IMR-90 (cell line): ENCODE results near the gene LDAH. TPM values are rescaled to one million over a fixed set of nuclear protein-coding genes. Genes with fewer than 3 reads are reported as not detected.

Experiments
- ATAC-seq: fragments of 200-7000 bp; cut with Tn5 transposase; 2 replicates; pipeline ENCODE4 v1.9.1; 2020; ENCODE audit warnings: low read depth, mild to moderate bottlenecking, moderate library complexity
- BruUV-seq: library from RNA; stranded (reverse); fragments of 400-500 nt; replicated peaks from 2 replicates; lab custom pipeline; 2021; lab: Mats Ljungman, UMichigan
- CTCF ChIA-PET: fragments of 300-600 bp; formaldehyde crosslinking; extraction: SDS; loops from one replicate; lab custom pipeline; 2021; ENCODE audit warnings: antibody characterized with exemption; lab: Yijun Ruan, JAX
- POLR2A ChIA-PET: fragments of 300-600 bp; sonication (Branson Sonifier 250); formaldehyde crosslinking; loops from one replicate; lab custom pipeline; 2022; ENCODE audit warnings: antibody characterized with exemption; ENCODE audit not compliant: unreplicated experiment; lab: Charles Lee
- DNase-seq: peaks from one replicate; pipeline ENCODE4 v3.0.0; 2013
- H2AFZ ChIP-seq: replicated peaks from 2 replicates; pipeline ENCODE3; 2013; ENCODE audit warnings: low read length, mild to moderate bottlenecking; ENCODE audit not compliant: poor library complexity
- H2AK5ac ChIP-seq: 2 replicates; pipeline ENCODE4 v1.6.1; 2013; ENCODE audit warnings: low read depth, low read length, inconsistent platforms
- H2AK9ac ChIP-seq: replicated peaks from 2 replicates; pipeline ENCODE3; 2013; ENCODE audit warnings: mild to moderate bottlenecking, low read depth, low read length, moderate library complexity; ENCODE audit not compliant: poor library complexity
- H2BK120ac ChIP-seq: 2 replicates; pipeline ENCODE4 v1.6.1; 2013; ENCODE audit warnings: low read depth, low read length, inconsistent platforms
- H2BK15ac ChIP-seq: 3 replicates; pipeline ENCODE4 v1.6.1; 2013; ENCODE audit warnings: low read depth, low read length, inconsistent platforms
- H2BK20ac ChIP-seq: 2 replicates; pipeline ENCODE4 v1.6.1; 2013; ENCODE audit warnings: low read depth, mild to moderate bottlenecking, inconsistent platforms, low read length, moderate library complexity
- H2BK5ac ChIP-seq: 2 replicates; pipeline ENCODE4 v1.6.1; 2013; ENCODE audit warnings: mild to moderate bottlenecking, low read depth, low read length, inconsistent platforms; ENCODE audit not compliant: poor library complexity, severe bottlenecking
- H3K14ac ChIP-seq: replicated peaks from 2 replicates; pipeline ENCODE4 v1.6.1; 2013; ENCODE audit warnings: low read depth, low read length, inconsistent platforms
- H3K18ac ChIP-seq: 2 replicates; pipeline ENCODE4 v1.6.1; 2013; ENCODE audit warnings: low read depth, low read length, control low read depth
- H3K23ac ChIP-seq: 2 replicates; pipeline ENCODE4 v1.6.1; 2013; ENCODE audit warnings: low read depth, low read length, inconsistent platforms
- H3K27ac ChIP-seq: 2 replicates; pipeline ENCODE4 v1.5.1; 2013; ENCODE audit warnings: mild to moderate bottlenecking, control low read depth, low read length; ENCODE audit not compliant: insufficient read depth
- H3K27me3 ChIP-seq: 2 replicates; pipeline ENCODE4 v1.6.1; 2013; ENCODE audit warnings: low read length; ENCODE audit not compliant: control insufficient read depth, insufficient read depth
- H3K36me3 ChIP-seq: 2 replicates; pipeline ENCODE4 v1.6.1; 2013; ENCODE audit warnings: low read length, mixed read lengths; ENCODE audit not compliant: control insufficient read depth, insufficient read depth
- H3K4ac ChIP-seq: 2 replicates; pipeline ENCODE4 v1.6.1; 2013; ENCODE audit warnings: low read depth, low read length, inconsistent platforms
- H3K4me1 ChIP-seq: 2 replicates; pipeline ENCODE4 v1.6.1; 2013; ENCODE audit warnings: low read length, mixed read lengths; ENCODE audit not compliant: control insufficient read depth, insufficient read depth
- H3K4me2 ChIP-seq: 2 replicates; pipeline ENCODE4 v1.6.1; 2013; ENCODE audit warnings: low read depth, mild to moderate bottlenecking, control low read depth, low read length, moderate library complexity
- H3K4me3 ChIP-seq: 2 replicates; pipeline ENCODE4 v1.5.1; 2013; ENCODE audit warnings: low read depth, mild to moderate bottlenecking, control low read depth, low read length, moderate library complexity; ENCODE audit not compliant: insufficient read depth
- H3K56ac ChIP-seq: 2 replicates; pipeline ENCODE4 v1.6.1; 2013; ENCODE audit warnings: low read length, inconsistent platforms; ENCODE audit not compliant: insufficient read depth; ENCODE audit errors: extremely low read depth
- H3K79me1 ChIP-seq, 2 experiments: 2 replicates each; pipeline ENCODE4 v1.6.1; 2013; ENCODE audit warnings: low read length in 2 of 2, inconsistent platforms in 1 of 2, low read depth in 1 of 2
- H3K9ac ChIP-seq: 2 replicates; pipeline ENCODE4 v1.6.1; 2013; ENCODE audit warnings: low read depth, low read length, control low read depth
- H3K9me1 ChIP-seq: 2 replicates; pipeline ENCODE4 v1.6.1; 2013; ENCODE audit warnings: low read length, inconsistent platforms; ENCODE audit not compliant: insufficient read depth
- H3K9me3 ChIP-seq: 2 replicates; pipeline ENCODE4 v1.6.1; 2013; ENCODE audit warnings: low read length; ENCODE audit not compliant: control insufficient read depth, insufficient read depth
- H4K20me1 ChIP-seq: 2 replicates; pipeline ENCODE4 v1.6.1; 2013; ENCODE audit warnings: low read length, inconsistent platforms; ENCODE audit not compliant: insufficient read depth
- H4K5ac ChIP-seq: 2 replicates; pipeline ENCODE4 v1.6.1; 2013; ENCODE audit warnings: mild to moderate bottlenecking, low read depth, low read length, control low read depth
- H4K8ac ChIP-seq, 2 experiments: 2 replicates each; pipeline ENCODE4 v1.6.1; 2013; ENCODE audit warnings: low read depth in 2 of 2, low read length in 2 of 2, control low read depth in 1 of 2, inconsistent platforms in 1 of 2
- H4K91ac ChIP-seq: 2 replicates; pipeline ENCODE4 v1.6.1; 2013; ENCODE audit warnings: low read depth, low read length, inconsistent platforms; ENCODE audit not compliant: insufficient read depth
- CEBPB ChIP-seq: IDR thresholded peaks from 2 replicates; pipeline ENCODE4 v1.6.1; 2012; ENCODE audit warnings: low read depth, low read length, improper control_type of control experiment
- CHD1 ChIP-seq: IDR thresholded peaks from 2 replicates; pipeline ENCODE4 v1.6.1; 2012; ENCODE audit warnings: low read depth, low read length, improper control_type of control experiment
- CTCF ChIP-seq: conservative IDR thresholded peaks from 2 replicates; pipeline ENCODE4 v1.5.1; 2012; ENCODE audit warnings: mild to moderate bottlenecking, low read depth, low read length, improper control_type of control experiment
- FOS ChIP-seq: fragments of 150-350 bp; IDR thresholded peaks from 2 replicates; pipeline ENCODE4 v1.6.1; 2016; ENCODE audit warnings: low read depth, low read length
- MAFK ChIP-seq: IDR thresholded peaks from 2 replicates; pipeline ENCODE4 v1.6.1; 2012; ENCODE audit warnings: low read depth, low read length, improper control_type of control experiment
- MAZ ChIP-seq: IDR thresholded peaks from 2 replicates; pipeline ENCODE4 v1.6.1; 2012; ENCODE audit warnings: low read depth, mild to moderate bottlenecking, low read length, improper control_type of control experiment, moderate library complexity, borderline replicate concordance
- MXI1 ChIP-seq: IDR thresholded peaks from 2 replicates; pipeline ENCODE4 v1.6.1; 2012; ENCODE audit warnings: low read depth, mild to moderate bottlenecking, low read length, moderate library complexity, borderline replicate concordance
- NFE2L2 ChIP-seq: fragments of 150-350 bp; IDR thresholded peaks from 2 replicates; pipeline ENCODE4 v1.6.1; 2016; ENCODE audit warnings: low read depth, mild to moderate bottlenecking, low read length
- RAD21 ChIP-seq: IDR thresholded peaks from 2 replicates; pipeline ENCODE4 v1.6.1; 2012; ENCODE audit warnings: low read length, improper control_type of control experiment
- RCOR1 ChIP-seq: IDR thresholded peaks from 2 replicates; pipeline ENCODE4 v1.6.1; 2012; ENCODE audit warnings: mild to moderate bottlenecking, low read length, improper control_type of control experiment; ENCODE audit not compliant: insufficient replicate concordance
- RFX5 ChIP-seq: IDR thresholded peaks from 2 replicates; pipeline ENCODE4 v1.8.0; 2012; ENCODE audit warnings: low read depth, mild to moderate bottlenecking, low read length, moderate library complexity
- WGBS, 2 experiments: methylation state at CpG; one replicate each; pipeline versions ENCODE4 v1.1.5 to v1.1.7; 2013; ENCODE audit warnings: missing lambda C conversion rate in 2 of 2; ENCODE audit not compliant: insufficient read length in 1 of 2; ENCODE audit errors: extremely low coverage in 2 of 2; 5-methylcytosine and 5-hydroxymethylcytosine counted together
- dilution Hi-C: fragments of 300-500 bp; cut with HindIII; formaldehyde crosslinking; loops from one replicate; pipeline ENCODE4 v1.14.3; 2018; ENCODE audit warnings: low sequenced_read_pairs; ENCODE audit not compliant: unreplicated experiment
- in situ Hi-C: fragments of 300-500 bp; cut with MboI; formaldehyde crosslinking; loops from 3 replicates; pipeline ENCODE4 v1.14.3; 2019; ENCODE audit warnings: low sequenced_read_pairs, inconsistent platforms, mixed read lengths
- intact Hi-C: fragments of 100-400 bp; cut with micrococcal nuclease; formaldehyde crosslinking; loops from 2 replicates; pipeline ENCODE4 v1.10.0; 2022
- polyA plus RNA-seq, 3 experiments: library from polyadenylated mRNA; depleted of rRNA; stranded (reverse); fragments of >200 nt; gene quantifications; 2 replicates each; pipeline ENCODE4 v1.2.3, GENCODE V29; 2012; ENCODE audit warnings: low replicate concordance in 1 of 3
- total RNA-seq: library from RNA; depleted of rRNA; stranded (reverse); fragments of >200 nt; gene quantifications from 2 replicates; pipeline ENCODE4 v1.2.3, GENCODE V29; 2012

Gene LDAH
- total and polyA plus RNA-seq, 2 of the 4 experiments (the other 2 are of a cell fraction): 12.1 to 31.7 TPM

- TF ChIP-seq CTCF (no peak), CEBPB (no peak), NFE2L2 (no peak), CHD1 (no peak), RFX5 (no peak)
These were observed 166.3 kb downstream of the LDAH start (continued) for GRCh38 chr2:20656561-20656960.

- Histone ChIP-seq H3K79me1 (peaks cover 8 to 13% of the 10 kb centered on the region in 2 experiments; a peak in 3 of 4 replicates), H3K4me1 (peaks cover 7% of the 10 kb centered on the region), H3K27ac (no peak overlapping the region), H3K23ac (no peak overlapping the region), H3K36me3 (no peaks in the 10 kb centered on the region), H3K9me1 (peaks cover 6% of the 10 kb centered on the region), H3K56ac (no peak overlapping the region), H3K4me3 (no peak overlapping the region), H4K8ac (no peak overlapping the region), H3K9me3 (no peaks in the 10 kb centered on the region), H4K20me1 (no peaks in the 10 kb centered on the region), H3K4ac (no peak overlapping the region), H2AK5ac (no peak overlapping the region), H3K14ac (no peak overlapping the region), H2BK15ac (no peak overlapping the region), H2AFZ (no peak overlapping the region), H4K5ac (no peak overlapping the region), H3K27me3 (peaks cover 31% of the 10 kb centered on the region), H4K91ac (no peak overlapping the region), H3K9ac (no peak overlapping the region), H2BK5ac (no peak overlapping the region), H2BK120ac (no peak overlapping the region), H3K18ac (no peak overlapping the region), H2BK20ac (no peak overlapping the region), H3K4me2 (no peak overlapping the region), H2AK9ac (no peak overlapping the region)
- dilution Hi-C loops: no loop called here
- no peak for TF ChIP-seq MAZ
- TF ChIP-seq RAD21: no peak
- TF ChIP-seq RCOR1: no peak
- no peak for TF ChIP-seq MAFK
- no peak for TF ChIP-seq MXI1
- no peak for TF ChIP-seq RFX5
- no peak for TF ChIP-seq FOS
- TF ChIP-seq NFE2L2: no peak
- CTCF ChIA-PET: no interaction called here
- intact Hi-C loops: no loop called here
- POLR2A ChIA-PET: no interaction called here
- in situ Hi-C loops: loop anchor here (25.0 kb wide), 1 partner anchor 1108 kb away; no protein-coding TSS in a partner anchor
- no CpG with 5 or more reads among the region's 2 CpGs for WGBS, 2 experiments
- DNase-seq: no peak
- ATAC-seq: no peak
- no TSS peak for BruUV-seq
These were observed 168.4 kb downstream of the LDAH start for GRCh38 chr2:20654535-20654813.
